ENCODE data around the gene DYNC1I1. TPM values are rescaled to one million over a fixed set of nuclear protein-coding genes. Genes with fewer than 3 reads are reported as not detected.

DYNC1I1 gene
- total RNA-seq, 1 experiment from 2014 or later = 18.2 TPM

DNA sequence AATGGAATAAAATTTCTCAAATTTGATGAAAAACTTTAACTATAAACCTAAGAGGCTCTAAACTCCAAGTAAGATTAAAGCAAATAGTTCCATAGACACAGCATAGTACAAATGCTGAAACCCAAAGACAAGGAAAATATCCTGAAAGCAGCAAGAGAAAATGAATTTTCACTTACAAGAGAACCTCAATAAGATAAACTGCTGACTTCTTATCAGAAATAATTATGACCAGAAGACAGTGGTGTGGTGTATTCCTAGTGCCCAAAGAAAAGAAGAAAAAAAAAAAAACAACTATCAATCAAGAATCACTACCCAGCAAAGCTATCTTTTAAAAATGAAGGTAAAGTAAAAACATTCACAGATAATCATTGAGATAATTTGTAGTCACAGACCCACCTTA lies 106.3 kb downstream of the DYNC1I1 start:
- DNase-seq (ENCODE audit: low read depth, low spot score) = no peak
- in situ Hi-C loops (cut with HindIII; ENCODE audit: low pct_unique_long_range_greater_than_20kb, low sequenced_read_pairs) = no loop called here

DNA sequence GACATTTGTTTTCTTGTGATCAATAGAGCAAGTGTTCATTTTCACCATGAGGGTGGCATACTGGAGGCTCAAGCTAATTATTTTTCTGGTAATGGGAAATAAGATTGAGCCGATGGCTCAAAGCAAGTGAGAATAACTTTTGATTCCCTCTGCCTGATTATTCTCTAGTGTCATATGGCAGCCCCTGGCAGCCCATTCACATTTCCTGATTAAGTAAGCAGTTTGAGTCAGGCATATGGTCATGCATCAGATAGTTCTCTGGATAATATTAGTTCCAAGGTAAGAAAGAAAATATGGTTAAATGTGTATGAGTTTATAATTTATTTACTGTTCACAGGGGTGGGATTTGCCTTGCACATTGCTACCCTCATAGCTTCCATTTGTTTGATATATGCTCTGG lies 109.2 kb downstream of the DYNC1I1 start:
- no peak for DNase-seq (ENCODE audit: low read depth, low spot score)
- in situ Hi-C loops (cut with HindIII; ENCODE audit: low pct_unique_long_range_greater_than_20kb, low sequenced_read_pairs) = no loop called here

GRCh38 chr7:95883217-95883616 lies 110.9 kb downstream of the DYNC1I1 start:
- peak; percentile 59 for DNase-seq (ENCODE audit: low read depth, low spot score)
- in situ Hi-C loops (cut with HindIII; ENCODE audit: low pct_unique_long_range_greater_than_20kb, low sequenced_read_pairs) = no loop called here

GRCh38 chr7:95886501-95887090 lies 114.2 kb downstream of the DYNC1I1 start:
- in situ Hi-C loops (cut with HindIII; ENCODE audit: low pct_unique_long_range_greater_than_20kb, low sequenced_read_pairs) = no loop called here
- DNase-seq (ENCODE audit: low read depth, low spot score) = peak; percentile 73

DNA sequence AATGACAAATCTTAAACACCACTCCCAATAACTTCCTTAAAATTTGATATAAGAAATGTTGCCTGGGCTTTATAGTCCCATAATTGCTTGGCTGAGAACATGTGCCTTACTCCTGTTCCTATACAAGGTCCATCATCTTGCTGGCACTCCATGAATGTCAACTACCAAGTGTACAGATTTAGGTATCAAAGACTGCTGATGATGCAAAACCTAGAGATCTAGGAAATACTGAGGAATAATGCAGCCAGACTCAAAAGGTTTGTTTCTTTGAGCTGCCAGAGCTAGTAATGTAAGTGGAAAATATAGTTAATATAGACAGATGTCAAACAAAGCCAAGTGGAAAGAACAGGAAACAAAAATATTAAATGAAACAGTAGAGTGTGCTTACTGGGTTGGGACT lies 121.1 kb downstream of the DYNC1I1 start:
- in situ Hi-C loops (cut with HindIII; ENCODE audit: low pct_unique_long_range_greater_than_20kb, low sequenced_read_pairs) = no loop called here

GRCh38 chr7:95897557-95898251 lies 125.3 kb downstream of the DYNC1I1 start:
- in situ Hi-C loops (cut with HindIII; ENCODE audit: low pct_unique_long_range_greater_than_20kb, low sequenced_read_pairs) = no loop called here
- DNase-seq (ENCODE audit: low read depth, low spot score) = peak; percentile 26

More for the DNA sequence above, 121.1 kb downstream of the DYNC1I1 start:
- DNase-seq (ENCODE audit: low read depth, low spot score) = no peak

DNA sequence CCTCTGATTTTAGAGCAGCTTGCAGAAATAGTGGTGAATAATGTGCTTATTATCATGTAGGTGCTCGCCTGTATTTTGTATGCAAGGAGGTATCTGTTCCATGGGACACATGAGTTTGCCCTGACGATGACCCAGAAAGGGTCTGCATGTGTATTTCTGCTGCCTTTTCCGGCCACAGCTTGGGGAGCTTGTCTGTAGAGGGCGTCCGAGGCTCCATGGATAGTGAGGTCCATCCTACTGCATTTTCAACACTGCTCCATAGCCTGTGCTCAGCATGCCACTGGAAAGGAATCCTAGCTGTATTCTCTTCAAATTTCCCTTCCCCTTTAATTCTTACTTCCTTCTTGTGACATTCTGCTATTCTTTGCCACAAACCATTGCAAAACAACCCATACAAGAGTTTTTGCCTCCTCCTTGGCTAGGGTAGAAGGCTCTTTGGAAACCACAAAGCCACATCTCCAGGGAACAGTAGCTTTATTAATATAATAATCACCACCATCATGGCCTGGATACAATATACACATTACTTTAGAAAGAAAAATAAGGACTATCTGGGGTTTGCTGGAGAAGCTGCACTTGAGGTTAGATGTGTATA lies 127.7 kb downstream of the DYNC1I1 start:
- peak; percentile 70 for DNase-seq (ENCODE audit: low read depth, low spot score)
- in situ Hi-C loops (cut with HindIII; ENCODE audit: low pct_unique_long_range_greater_than_20kb, low sequenced_read_pairs) = no loop called here

DNA sequence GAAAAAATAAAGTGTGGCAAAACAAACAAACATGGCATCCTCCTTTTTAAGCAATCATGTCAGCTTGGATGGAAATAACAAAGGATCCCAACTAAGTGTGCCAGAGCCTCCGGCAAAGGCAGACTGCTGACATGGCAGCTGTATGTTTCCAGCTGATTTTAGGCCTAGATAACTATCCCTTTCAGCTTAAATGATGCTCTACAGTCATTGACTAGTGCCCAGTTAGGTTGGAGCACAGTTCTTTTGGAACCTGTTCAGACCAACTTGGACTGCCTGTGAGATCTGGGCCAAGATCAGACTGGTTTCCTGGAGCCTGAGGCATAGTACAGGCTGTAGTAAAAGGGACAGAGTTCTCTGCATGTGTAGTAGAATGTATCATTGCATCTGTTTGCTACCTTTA lies 128.7 kb downstream of the DYNC1I1 start:
- in situ Hi-C loops (cut with HindIII; ENCODE audit: low pct_unique_long_range_greater_than_20kb, low sequenced_read_pairs) = no loop called here
- DNase-seq (ENCODE audit: low read depth, low spot score) = no peak

DNA sequence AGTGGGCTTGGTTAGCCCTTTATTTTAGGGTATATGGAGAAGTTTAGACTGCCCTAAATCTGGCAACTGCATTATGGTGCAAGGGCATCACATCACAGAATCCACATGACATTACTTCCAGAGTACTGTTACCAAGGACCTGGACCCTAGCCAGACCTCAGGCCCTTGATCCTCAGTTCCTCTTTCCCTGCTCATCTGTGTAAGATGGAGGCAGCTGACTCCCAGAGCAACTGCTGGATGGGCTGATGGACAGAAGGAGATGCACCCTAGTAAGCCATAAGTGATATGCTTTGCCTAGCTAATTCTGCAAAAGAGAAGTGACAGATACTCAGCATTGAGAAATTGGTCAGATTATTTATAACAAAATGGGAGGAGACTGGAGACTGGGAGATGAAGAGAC lies 131.7 kb downstream of the DYNC1I1 start:
- no peak for DNase-seq (ENCODE audit: low read depth, low spot score)
- in situ Hi-C loops (cut with HindIII; ENCODE audit: low pct_unique_long_range_greater_than_20kb, low sequenced_read_pairs) = no loop called here

- DNase-seq (ENCODE audit: low read depth, low spot score) = no peak
- in situ Hi-C loops (cut with HindIII; ENCODE audit: low pct_unique_long_range_greater_than_20kb, low sequenced_read_pairs) = no loop called here
Observed at GRCh38 chr7:95905167-95905566, 132.8 kb downstream of the DYNC1I1 start.

DNA sequence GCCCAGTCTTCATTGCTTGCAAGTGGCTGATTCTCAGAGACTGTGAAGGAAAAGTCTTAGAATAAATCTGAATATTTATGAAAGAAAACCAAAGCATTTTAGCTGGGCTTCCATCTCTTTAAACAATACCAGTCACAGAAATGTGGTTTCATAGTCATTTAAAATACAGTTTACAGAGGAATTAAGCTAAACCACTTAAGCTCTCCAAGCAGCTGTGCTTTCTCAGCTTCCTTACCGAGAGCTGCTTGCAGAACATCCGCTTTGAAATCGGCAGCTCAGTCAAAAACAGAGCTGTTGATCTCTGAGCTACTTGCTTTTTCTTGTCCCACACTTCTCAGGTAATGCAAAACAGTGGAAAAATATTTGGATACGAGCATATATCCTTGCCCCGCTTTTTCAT lies 134.5 kb downstream of the DYNC1I1 start:
- no peak for DNase-seq (ENCODE audit: low read depth, low spot score)
- in situ Hi-C loops (cut with HindIII; ENCODE audit: low pct_unique_long_range_greater_than_20kb, low sequenced_read_pairs) = no loop called here

DNA sequence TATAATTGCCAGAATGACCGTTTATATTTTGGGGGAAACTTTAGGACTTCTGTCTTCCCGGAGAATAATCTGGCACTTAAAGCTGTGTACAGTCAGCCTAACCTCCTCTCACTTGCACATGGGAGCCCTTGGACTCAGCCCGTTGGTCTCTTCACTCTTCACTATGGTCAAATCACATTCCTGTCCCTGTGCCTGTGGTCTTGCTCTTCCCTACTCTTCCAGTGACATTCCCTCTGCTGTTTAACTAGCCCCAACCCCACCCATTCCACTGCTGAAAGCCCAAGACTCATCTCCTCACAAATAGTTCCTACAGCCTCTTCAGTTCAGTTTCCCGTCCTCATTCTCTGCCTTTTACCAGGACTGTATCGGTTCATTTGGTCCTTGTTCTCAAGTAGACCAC lies 135.0 kb downstream of the DYNC1I1 start:
- no peak for DNase-seq (ENCODE audit: low read depth, low spot score)
- in situ Hi-C loops (cut with HindIII; ENCODE audit: low pct_unique_long_range_greater_than_20kb, low sequenced_read_pairs) = no loop called here

DNA sequence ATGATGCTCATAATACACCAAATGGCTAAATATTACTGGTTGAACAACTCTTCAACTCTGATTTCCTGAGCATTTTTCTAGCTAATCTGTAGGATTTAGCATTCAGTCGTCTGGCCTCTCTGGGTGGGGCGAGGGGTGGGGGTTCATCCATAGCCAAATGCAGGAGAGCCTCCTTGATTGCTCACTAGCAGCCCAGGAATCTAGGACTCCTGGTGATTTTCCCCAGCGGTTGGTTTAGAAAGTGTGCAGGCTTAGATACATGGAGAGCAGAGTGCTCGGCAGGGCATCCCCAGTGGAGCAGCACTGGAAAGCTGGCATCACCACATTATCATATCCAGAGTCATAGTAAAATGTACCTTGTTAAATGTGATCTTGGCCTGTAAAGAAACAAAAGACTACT lies 136.1 kb downstream of the DYNC1I1 start:
- in situ Hi-C loops (cut with HindIII; ENCODE audit: low pct_unique_long_range_greater_than_20kb, low sequenced_read_pairs) = no loop called here
- no peak for DNase-seq (ENCODE audit: low read depth, low spot score)

GRCh38 chr7:95910341-95910740 lies 138.0 kb downstream of the DYNC1I1 start:
- DNase-seq (ENCODE audit: low read depth, low spot score) = no peak
- in situ Hi-C loops (cut with HindIII; ENCODE audit: low pct_unique_long_range_greater_than_20kb, low sequenced_read_pairs) = no loop called here

DNA sequence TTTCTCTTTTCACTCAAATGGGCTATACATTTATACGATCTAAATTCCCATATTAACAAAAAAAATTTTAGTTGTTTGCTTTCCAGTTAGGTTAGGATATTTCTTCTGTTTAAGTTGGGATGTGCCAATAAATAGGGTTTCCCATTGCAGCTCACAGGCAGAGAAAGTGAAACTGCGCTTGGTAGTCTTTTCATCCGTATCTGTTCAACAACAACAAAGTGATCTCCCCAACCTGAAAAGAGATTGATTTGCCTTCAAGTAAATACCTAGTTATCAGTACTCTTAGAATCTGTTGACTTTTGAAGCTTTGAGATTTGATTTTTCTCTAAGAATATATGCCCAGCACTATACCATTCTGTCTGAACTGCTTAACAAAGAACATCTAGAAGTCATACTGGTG lies 143.4 kb downstream of the DYNC1I1 start:
- no peak for DNase-seq (ENCODE audit: low read depth, low spot score)
- in situ Hi-C loops (cut with HindIII; ENCODE audit: low pct_unique_long_range_greater_than_20kb, low sequenced_read_pairs) = no loop called here

DNA sequence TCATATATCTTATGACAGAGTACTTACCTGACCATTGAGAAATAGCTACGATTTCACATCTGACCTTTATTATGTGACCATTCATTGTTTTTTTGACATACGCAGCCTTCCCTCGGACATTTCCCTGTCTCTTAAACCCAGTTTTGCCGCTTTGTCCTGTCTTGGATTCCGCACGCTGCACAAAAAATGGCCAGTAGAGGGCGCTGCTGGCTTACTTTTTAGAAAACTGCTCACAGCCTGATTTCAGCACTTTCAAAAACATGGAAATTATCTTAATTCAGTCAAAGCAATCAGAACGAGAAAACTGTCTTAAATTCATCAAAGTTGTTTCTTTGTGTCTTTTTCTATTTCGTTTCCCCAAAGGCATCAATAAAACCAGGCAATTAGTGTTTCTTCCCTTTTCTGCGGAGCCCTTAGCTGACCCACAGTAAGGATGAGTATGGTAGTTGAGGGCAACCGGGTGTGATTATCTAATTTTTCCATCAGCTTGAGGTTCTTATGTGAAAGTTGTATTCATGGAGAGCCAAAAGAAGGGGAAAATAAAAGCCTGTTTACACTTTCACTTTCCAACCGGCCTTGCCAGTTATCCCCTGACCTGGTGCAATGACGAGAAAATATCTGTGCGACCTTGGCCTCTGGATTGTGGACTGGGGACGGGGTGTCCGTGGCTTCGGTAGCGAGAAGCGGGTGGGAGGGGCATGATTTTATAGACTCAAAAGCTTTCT lies 144.4 kb downstream of the DYNC1I1 start:
- DNase-seq (ENCODE audit: low read depth, low spot score) = peak; percentile 85
- in situ Hi-C loops (cut with HindIII; ENCODE audit: low pct_unique_long_range_greater_than_20kb, low sequenced_read_pairs) = no loop called here

- DNase-seq (ENCODE audit: low read depth, low spot score) = no peak
- in situ Hi-C loops (cut with HindIII; ENCODE audit: low pct_unique_long_range_greater_than_20kb, low sequenced_read_pairs) = no loop called here
Observed at GRCh38 chr7:95917634-95918033, 145.3 kb downstream of the DYNC1I1 start.

DNA sequence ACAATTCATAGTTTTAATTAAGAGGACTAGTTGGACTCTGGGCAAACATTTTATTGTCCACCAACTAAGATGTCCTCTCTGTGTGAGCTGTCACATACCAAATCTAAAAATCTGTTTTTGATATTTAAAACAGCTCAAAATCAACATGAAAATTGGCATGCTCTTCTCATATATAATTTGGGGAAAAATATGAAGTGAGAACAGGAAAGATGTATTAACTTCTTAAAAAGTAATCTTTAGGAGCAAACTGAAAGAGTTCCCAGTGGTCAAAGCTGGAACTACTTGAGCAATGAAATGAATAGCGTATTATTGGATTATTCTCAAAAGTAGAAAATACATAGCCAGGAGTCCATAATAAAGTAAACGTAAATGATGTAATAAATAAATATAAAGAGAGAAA lies 147.2 kb downstream of the DYNC1I1 start:
- in situ Hi-C loops (cut with HindIII; ENCODE audit: low pct_unique_long_range_greater_than_20kb, low sequenced_read_pairs) = no loop called here
- no peak for DNase-seq (ENCODE audit: low read depth, low spot score)

DNA sequence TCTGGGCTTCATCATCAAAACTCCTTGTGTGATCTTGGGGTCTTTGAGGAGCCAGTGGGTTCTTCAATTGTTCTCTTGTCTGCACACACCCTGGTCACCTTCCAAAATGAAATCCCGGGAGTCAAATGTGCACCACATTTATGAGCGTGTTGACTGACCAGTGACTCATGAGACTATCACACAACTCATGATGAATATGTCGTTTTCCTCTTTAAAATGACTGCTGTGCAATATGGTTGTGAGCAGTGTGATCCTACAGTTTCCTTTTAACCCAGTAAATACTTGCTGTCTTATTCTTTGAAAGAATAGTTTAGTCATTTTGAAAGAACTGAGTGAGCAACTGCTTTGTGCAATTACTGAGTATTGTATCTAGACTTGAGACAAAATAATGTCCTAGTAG lies 149.2 kb downstream of the DYNC1I1 start:
- DNase-seq (ENCODE audit: low read depth, low spot score) = no peak
- in situ Hi-C loops (cut with HindIII; ENCODE audit: low pct_unique_long_range_greater_than_20kb, low sequenced_read_pairs) = no loop called here

All from SK-MEL-5 (cell line).